IMR-90 (cell line): ENCODE results near the gene CGNL1. TPM values are rescaled to one million over a fixed set of nuclear protein-coding genes. Genes with fewer than 3 reads are reported as not detected.

Source experiments
- ATAC-seq: fragments of 200-7000 bp; cut with Tn5 transposase; 2 replicates; pipeline ENCODE4 v1.9.1; 2020; ENCODE audit warnings: low read depth, mild to moderate bottlenecking, moderate library complexity
- BruUV-seq: library from RNA; stranded (reverse); fragments of 400-500 nt; replicated peaks from 2 replicates; lab custom pipeline; 2021; lab: Mats Ljungman, UMichigan
- CTCF ChIA-PET: fragments of 300-600 bp; formaldehyde crosslinking; extraction: SDS; loops from one replicate; lab custom pipeline; 2021; ENCODE audit warnings: antibody characterized with exemption; lab: Yijun Ruan, JAX
- POLR2A ChIA-PET: fragments of 300-600 bp; sonication (Branson Sonifier 250); formaldehyde crosslinking; loops from one replicate; lab custom pipeline; 2022; ENCODE audit warnings: antibody characterized with exemption; ENCODE audit not compliant: unreplicated experiment; lab: Charles Lee
- DNase-seq: peaks from one replicate; pipeline ENCODE4 v3.0.0; 2013
- H2AFZ ChIP-seq: replicated peaks from 2 replicates; pipeline ENCODE3; 2013; ENCODE audit warnings: low read length, mild to moderate bottlenecking; ENCODE audit not compliant: poor library complexity
- H2AK5ac ChIP-seq: 2 replicates; pipeline ENCODE4 v1.6.1; 2013; ENCODE audit warnings: low read depth, low read length, inconsistent platforms
- H2AK9ac ChIP-seq: replicated peaks from 2 replicates; pipeline ENCODE3; 2013; ENCODE audit warnings: mild to moderate bottlenecking, low read depth, low read length, moderate library complexity; ENCODE audit not compliant: poor library complexity
- H2BK120ac ChIP-seq: 2 replicates; pipeline ENCODE4 v1.6.1; 2013; ENCODE audit warnings: low read depth, low read length, inconsistent platforms
- H2BK15ac ChIP-seq: 3 replicates; pipeline ENCODE4 v1.6.1; 2013; ENCODE audit warnings: low read depth, low read length, inconsistent platforms
- H2BK20ac ChIP-seq: 2 replicates; pipeline ENCODE4 v1.6.1; 2013; ENCODE audit warnings: low read depth, mild to moderate bottlenecking, inconsistent platforms, low read length, moderate library complexity
- H2BK5ac ChIP-seq: 2 replicates; pipeline ENCODE4 v1.6.1; 2013; ENCODE audit warnings: mild to moderate bottlenecking, low read depth, low read length, inconsistent platforms; ENCODE audit not compliant: poor library complexity, severe bottlenecking
- H3K14ac ChIP-seq: replicated peaks from 2 replicates; pipeline ENCODE4 v1.6.1; 2013; ENCODE audit warnings: low read depth, low read length, inconsistent platforms
- H3K18ac ChIP-seq: 2 replicates; pipeline ENCODE4 v1.6.1; 2013; ENCODE audit warnings: low read depth, low read length, control low read depth
- H3K23ac ChIP-seq: 2 replicates; pipeline ENCODE4 v1.6.1; 2013; ENCODE audit warnings: low read depth, low read length, inconsistent platforms
- H3K27ac ChIP-seq: 2 replicates; pipeline ENCODE4 v1.5.1; 2013; ENCODE audit warnings: mild to moderate bottlenecking, control low read depth, low read length; ENCODE audit not compliant: insufficient read depth
- H3K27me3 ChIP-seq: 2 replicates; pipeline ENCODE4 v1.6.1; 2013; ENCODE audit warnings: low read length; ENCODE audit not compliant: control insufficient read depth, insufficient read depth
- H3K36me3 ChIP-seq: 2 replicates; pipeline ENCODE4 v1.6.1; 2013; ENCODE audit warnings: low read length, mixed read lengths; ENCODE audit not compliant: control insufficient read depth, insufficient read depth
- H3K4ac ChIP-seq: 2 replicates; pipeline ENCODE4 v1.6.1; 2013; ENCODE audit warnings: low read depth, low read length, inconsistent platforms
- H3K4me1 ChIP-seq: 2 replicates; pipeline ENCODE4 v1.6.1; 2013; ENCODE audit warnings: low read length, mixed read lengths; ENCODE audit not compliant: control insufficient read depth, insufficient read depth
- H3K4me2 ChIP-seq: 2 replicates; pipeline ENCODE4 v1.6.1; 2013; ENCODE audit warnings: low read depth, mild to moderate bottlenecking, control low read depth, low read length, moderate library complexity
- H3K4me3 ChIP-seq: 2 replicates; pipeline ENCODE4 v1.5.1; 2013; ENCODE audit warnings: low read depth, mild to moderate bottlenecking, control low read depth, low read length, moderate library complexity; ENCODE audit not compliant: insufficient read depth
- H3K56ac ChIP-seq: 2 replicates; pipeline ENCODE4 v1.6.1; 2013; ENCODE audit warnings: low read length, inconsistent platforms; ENCODE audit not compliant: insufficient read depth; ENCODE audit errors: extremely low read depth
- H3K79me1 ChIP-seq, 2 experiments: 2 replicates each; pipeline ENCODE4 v1.6.1; 2013; ENCODE audit warnings: low read length in 2 of 2, inconsistent platforms in 1 of 2, low read depth in 1 of 2
- H3K9ac ChIP-seq: 2 replicates; pipeline ENCODE4 v1.6.1; 2013; ENCODE audit warnings: low read depth, low read length, control low read depth
- H3K9me1 ChIP-seq: 2 replicates; pipeline ENCODE4 v1.6.1; 2013; ENCODE audit warnings: low read length, inconsistent platforms; ENCODE audit not compliant: insufficient read depth
- H3K9me3 ChIP-seq: 2 replicates; pipeline ENCODE4 v1.6.1; 2013; ENCODE audit warnings: low read length; ENCODE audit not compliant: control insufficient read depth, insufficient read depth
- H4K20me1 ChIP-seq: 2 replicates; pipeline ENCODE4 v1.6.1; 2013; ENCODE audit warnings: low read length, inconsistent platforms; ENCODE audit not compliant: insufficient read depth
- H4K5ac ChIP-seq: 2 replicates; pipeline ENCODE4 v1.6.1; 2013; ENCODE audit warnings: mild to moderate bottlenecking, low read depth, low read length, control low read depth
- H4K8ac ChIP-seq, 2 experiments: 2 replicates each; pipeline ENCODE4 v1.6.1; 2013; ENCODE audit warnings: low read depth in 2 of 2, low read length in 2 of 2, control low read depth in 1 of 2, inconsistent platforms in 1 of 2
- H4K91ac ChIP-seq: 2 replicates; pipeline ENCODE4 v1.6.1; 2013; ENCODE audit warnings: low read depth, low read length, inconsistent platforms; ENCODE audit not compliant: insufficient read depth
- NFE2L2 ChIP-seq: fragments of 150-350 bp; IDR thresholded peaks from 2 replicates; pipeline ENCODE4 v1.6.1; 2016; ENCODE audit warnings: low read depth, mild to moderate bottlenecking, low read length
- POLR2A ChIP-seq: IDR thresholded peaks from 2 replicates; pipeline ENCODE4 v1.6.1; 2012; ENCODE audit warnings: mild to moderate bottlenecking, low read depth, low read length
- WGBS, 2 experiments: methylation state at CpG; one replicate each; pipeline versions ENCODE4 v1.1.5 to v1.1.7; 2013; ENCODE audit warnings: missing lambda C conversion rate in 2 of 2; ENCODE audit not compliant: insufficient read length in 1 of 2; ENCODE audit errors: extremely low coverage in 2 of 2; 5-methylcytosine and 5-hydroxymethylcytosine counted together
- dilution Hi-C: fragments of 300-500 bp; cut with HindIII; formaldehyde crosslinking; loops from one replicate; pipeline ENCODE4 v1.14.3; 2018; ENCODE audit warnings: low sequenced_read_pairs; ENCODE audit not compliant: unreplicated experiment
- in situ Hi-C: fragments of 300-500 bp; cut with MboI; formaldehyde crosslinking; loops from 3 replicates; pipeline ENCODE4 v1.14.3; 2019; ENCODE audit warnings: low sequenced_read_pairs, inconsistent platforms, mixed read lengths
- intact Hi-C: fragments of 100-400 bp; cut with micrococcal nuclease; formaldehyde crosslinking; loops from 2 replicates; pipeline ENCODE4 v1.10.0; 2022
- polyA plus RNA-seq, 3 experiments: library from polyadenylated mRNA; depleted of rRNA; stranded (reverse); fragments of >200 nt; gene quantifications; 2 replicates each; pipeline ENCODE4 v1.2.3, GENCODE V29; 2012; ENCODE audit warnings: low replicate concordance in 1 of 3
- total RNA-seq: library from RNA; depleted of rRNA; stranded (reverse); fragments of >200 nt; gene quantifications from 2 replicates; pipeline ENCODE4 v1.2.3, GENCODE V29; 2012
- TF ChIP-seq, protein P1 (sequence below): conservative IDR thresholded peaks from 2 replicates; pipeline ENCODE4 v1.5.1; 2012; ENCODE audit warnings: mild to moderate bottlenecking, low read depth, low read length, improper control_type of control experiment

Gene CGNL1
- total and polyA plus RNA-seq, 2 of the 4 experiments (the other 2 are of a cell fraction) = 0.07 to 0.18 TPM

DNA sequence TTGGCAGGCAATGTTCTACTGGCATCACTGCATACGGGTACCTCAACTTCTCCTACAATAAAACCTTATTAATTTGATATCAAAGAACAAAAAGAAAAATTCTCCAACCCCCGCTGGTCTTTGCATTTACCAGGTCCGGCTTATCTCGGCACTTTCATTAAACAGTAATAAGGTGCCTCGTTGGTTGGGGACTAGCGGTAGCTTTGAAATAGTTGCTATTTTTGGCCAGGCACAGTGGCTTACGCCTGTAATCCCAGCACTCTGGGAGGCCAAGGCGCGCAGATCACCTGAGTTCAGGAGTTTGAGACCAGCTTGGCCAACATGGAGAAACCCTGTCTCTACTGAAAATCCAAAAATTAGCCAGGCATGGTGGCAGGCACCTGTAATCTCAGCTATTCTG lies 32.0 kb upstream of the CGNL1 start:
- Histone ChIP-seq H3K79me1 (no peaks in the 10 kb centered on the region), H2BK15ac (no peak overlapping the region), H3K14ac (no peak overlapping the region), H2BK120ac (no peak overlapping the region), H3K4me1 (no peaks in the 10 kb centered on the region), H3K9me3 (peaks cover 3% of the 10 kb centered on the region; the same call in 1 of the 2 replicates), H3K4me2 (no peak overlapping the region), H4K8ac (no peak overlapping the region), H4K20me1 (no peaks in the 10 kb centered on the region), H2AK5ac (no peak overlapping the region), H3K23ac (no peak overlapping the region), H3K4ac (no peak overlapping the region), H4K91ac (no peak overlapping the region), H3K27me3 (peaks cover 5% of the 10 kb centered on the region; the same call in 1 of the 2 replicates), H3K4me3 (no peak overlapping the region), H3K18ac (no peak overlapping the region), H2AFZ (no peak overlapping the region), H2BK5ac (no peak overlapping the region), H3K27ac (no peak overlapping the region), H3K9ac (no peak overlapping the region), H3K36me3 (no peaks in the 10 kb centered on the region), H4K5ac (no peak overlapping the region), H3K56ac (no peak overlapping the region), H2AK9ac (no peak overlapping the region), H2BK20ac (no peak overlapping the region), H3K9me1 (no peaks in the 10 kb centered on the region)
- in situ Hi-C loops (loop anchor here (5.0 kb wide), 1 partner anchor 183 kb away; no protein-coding TSS in a partner anchor), intact Hi-C loops (loop anchor here (5.0 to 10.0 kb wide), 3 partner anchors 118 to 838 kb away; no protein-coding TSS in a partner anchor), dilution Hi-C loops (loop anchor here (25.0 kb wide), 1 partner anchor 193 kb away; no protein-coding TSS in a partner anchor)
- TF ChIP-seq POLR2A (no peak), NFE2L2 (no peak)
- TF ChIP-seq, protein P1, sequence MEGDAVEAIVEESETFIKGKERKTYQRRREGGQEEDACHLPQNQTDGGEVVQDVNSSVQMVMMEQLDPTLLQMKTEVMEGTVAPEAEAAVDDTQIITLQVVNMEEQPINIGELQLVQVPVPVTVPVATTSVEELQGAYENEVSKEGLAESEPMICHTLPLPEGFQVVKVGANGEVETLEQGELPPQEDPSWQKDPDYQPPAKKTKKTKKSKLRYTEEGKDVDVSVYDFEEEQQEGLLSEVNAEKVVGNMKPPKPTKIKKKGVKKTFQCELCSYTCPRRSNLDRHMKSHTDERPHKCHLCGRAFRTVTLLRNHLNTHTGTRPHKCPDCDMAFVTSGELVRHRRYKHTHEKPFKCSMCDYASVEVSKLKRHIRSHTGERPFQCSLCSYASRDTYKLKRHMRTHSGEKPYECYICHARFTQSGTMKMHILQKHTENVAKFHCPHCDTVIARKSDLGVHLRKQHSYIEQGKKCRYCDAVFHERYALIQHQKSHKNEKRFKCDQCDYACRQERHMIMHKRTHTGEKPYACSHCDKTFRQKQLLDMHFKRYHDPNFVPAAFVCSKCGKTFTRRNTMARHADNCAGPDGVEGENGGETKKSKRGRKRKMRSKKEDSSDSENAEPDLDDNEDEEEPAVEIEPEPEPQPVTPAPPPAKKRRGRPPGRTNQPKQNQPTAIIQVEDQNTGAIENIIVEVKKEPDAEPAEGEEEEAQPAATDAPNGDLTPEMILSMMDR = no peak
- ATAC-seq (no peak), DNase-seq (no peak)
- ChIA-PET POLR2A (no interaction called here), CTCF (interaction anchor here (4.6 kb wide), 1 partner anchor 184 kb away, joined by 29 read pairs; no protein-coding TSS in a partner anchor)
- whole genome bisulfite sequencing, 2 experiments = no CpG with 5 or more reads among the region's 9 CpGs
- no TSS peak for BruUV-seq
